CD4-positive, alpha-beta memory T cell (primary cell): ENCODE measurements around the gene COL11A1. TPM values are rescaled to one million over a fixed set of nuclear protein-coding genes. Genes with fewer than 3 reads are reported as not detected.

Experiments used
- CTCF ChIA-PET: fragments of 350-600 bp; sonication (Branson Sonifier 250); formaldehyde crosslinking; loops from one replicate; lab custom pipeline; 2021; ENCODE audit warnings: inconsistent platforms; ENCODE audit not compliant: partially characterized antibody; lab: Charles Lee
- POLR2A ChIA-PET: fragments of 350-600 bp; sonication (Branson Sonifier 250); formaldehyde crosslinking; loops from one replicate; lab custom pipeline; 2021; ENCODE audit not compliant: partially characterized antibody; lab: Charles Lee
- DNase-seq, 5 donors: peaks; one replicate each; pipeline versions ENCODE4 v3.0.0 to v3.0.0-alpha.2; 2020 to 2022; ENCODE audit warnings: mixed read lengths in 1 of 5
- H3K27ac ChIP-seq: one replicate; pipeline ENCODE4 v1.7.0; 2013; ENCODE audit warnings: low read depth, low read length
- H3K27me3 ChIP-seq: 2 replicates; pipeline ENCODE4 v1.7.0; 2013; ENCODE audit warnings: mild to moderate bottlenecking, low read length, moderate library complexity; ENCODE audit not compliant: insufficient read depth
- H3K36me3 ChIP-seq: 2 replicates; pipeline ENCODE4 v1.7.0; 2013; ENCODE audit warnings: mild to moderate bottlenecking, low read length, moderate library complexity; ENCODE audit not compliant: insufficient read depth
- H3K4me1 ChIP-seq: 2 replicates; pipeline ENCODE4 v1.7.0; 2013; ENCODE audit warnings: mild to moderate bottlenecking, low read length, moderate library complexity; ENCODE audit not compliant: insufficient read depth
- H3K4me3 ChIP-seq, 2 donors: one replicate each; pipeline ENCODE4 v1.7.0; 2013; ENCODE audit warnings: low read length in 2 of 2, mild to moderate bottlenecking in 1 of 2
- H3K9me3 ChIP-seq, 2 donors: one replicate each; pipeline ENCODE4 v1.7.0; 2013; ENCODE audit warnings: low read length in 2 of 2, control low read depth in 1 of 2; ENCODE audit not compliant: control insufficient read depth in 1 of 2
- H3K27ac Mint-ChIP-seq, 7 donors: one replicate each; pipeline ENCODE4 v1.8.0; 2020 to 2021; ENCODE audit warnings: mixed read lengths in 7 of 7, mild to moderate bottlenecking in 6 of 7, inconsistent platforms in 3 of 7, moderate library complexity in 3 of 7
- H3K27me3 Mint-ChIP-seq, 2 donors: one replicate each; pipeline ENCODE4 v1.8.0; 2020 to 2021; ENCODE audit warnings: mixed read lengths in 2 of 2
- H3K36me3 Mint-ChIP-seq, 2 donors: one replicate each; pipeline ENCODE4 v1.8.0; 2020 to 2021; ENCODE audit warnings: mixed read lengths in 2 of 2, inconsistent platforms in 1 of 2, mild to moderate bottlenecking in 1 of 2
- H3K4me1 Mint-ChIP-seq, 4 donors: one replicate each; pipeline ENCODE4 v1.8.0; 2020 to 2021; ENCODE audit warnings: mixed read lengths in 4 of 4, mild to moderate bottlenecking in 1 of 4
- H3K4me3 Mint-ChIP-seq, 8 donors: one replicate each; pipeline ENCODE4 v1.8.0; 2020 to 2021; ENCODE audit warnings: mixed read lengths in 8 of 8, mild to moderate bottlenecking in 7 of 8, moderate library complexity in 6 of 8, inconsistent platforms in 3 of 8
- H3K9me3 Mint-ChIP-seq, 8 donors: one replicate each; pipeline ENCODE4 v1.8.0; 2020 to 2021; ENCODE audit warnings: mixed read lengths in 8 of 8, mild to moderate bottlenecking in 5 of 8, inconsistent platforms in 3 of 8, moderate library complexity in 1 of 8
- intact Hi-C: fragments of 100-400 bp; cut with micrococcal nuclease; formaldehyde crosslinking; loops from one replicate; pipeline ENCODE4 v1.15.1; 2023
- polyA plus RNA-seq, 2 donors: library from polyadenylated mRNA; unstranded; fragments of 300-500 nt; fragmentation: Illumina TruSeq; gene quantifications; one replicate each; pipeline ENCODE4 v1.2.3, GENCODE V29; 2021
- total RNA-seq, 2 experiments: library from RNA; stranded (reverse); gene quantifications; one replicate each; pipeline ENCODE4 v1.2.3, GENCODE V29; 2021

The COL11A1 gene
- total and polyA plus RNA-seq, 4 experiments from 2014 or later, result not detected

GRCh38 chr1:103110701-103111100, 2.4 kb upstream of the COL11A1 start:
- H3K27me3 Mint-ChIP-seq, result peaks cover 14 to 17% of the 10 kb centered on the region in 2 donors
- intact Hi-C loops, result no loop called here

GRCh38 chr1:103109311-103109920, 1.1 kb upstream of the COL11A1 start:
- Histone ChIP-seq H3K4me3 (no peak overlapping the region), H3K27ac (no peak overlapping the region), H3K36me3 (no peaks in the 10 kb centered on the region), H3K27me3 (no peaks in the 10 kb centered on the region), H3K9me3 (no peaks in the 10 kb centered on the region), H3K4me1 (peaks cover 7% of the 10 kb centered on the region)
- Mint-ChIP-seq H3K27me3 (peaks cover 14 to 17% of the 10 kb centered on the region in 2 donors), H3K9me3 (peaks cover 0 to 11% (median 0%) of the 10 kb centered on the region in 8 donors), H3K4me1 (peaks cover 6 to 11% (median 8%) of the 10 kb centered on the region in 4 donors), H3K4me3 (no peak overlapping the region), H3K27ac (no peak overlapping the region), H3K36me3 (no peaks in the 10 kb centered on the region)
- DNase-seq, result no peak
- ChIA-PET CTCF (no interaction called here), POLR2A (no interaction called here)
- intact Hi-C loops, result loop anchor here (5.0 kb wide), 1 partner anchor 408 kb away; no protein-coding TSS in a partner anchor

More at GRCh38 chr1:103110701-103111100, 2.4 kb upstream of the COL11A1 start:
- Mint-ChIP-seq H3K27ac (no peak overlapping the region), H3K4me1 (peaks cover 6 to 11% (median 8%) of the 10 kb centered on the region in 4 donors), H3K4me3 (no peak overlapping the region), H3K9me3 (peaks cover 0 to 11% (median 0%) of the 10 kb centered on the region in 8 donors), H3K36me3 (no peaks in the 10 kb centered on the region)
- H3K4me1 ChIP-seq, result peaks cover 7% of the 10 kb centered on the region
- POLR2A ChIA-PET, result no interaction called here
- no peaks in the 10 kb centered on the region for H3K36me3 ChIP-seq
- CTCF ChIA-PET, result no interaction called here
- H3K27me3 ChIP-seq, result no peaks in the 10 kb centered on the region
- no peak overlapping the region for H3K27ac ChIP-seq
- H3K4me3 ChIP-seq, result no peak overlapping the region
- H3K9me3 ChIP-seq, result no peaks in the 10 kb centered on the region
- no peak for DNase-seq

- Histone ChIP-seq H3K27me3 (no peaks in the 10 kb centered on the region), H3K27ac (no peak overlapping the region), H3K4me1 (peaks cover 7% of the 10 kb centered on the region), H3K36me3 (no peaks in the 10 kb centered on the region), H3K9me3 (no peaks in the 10 kb centered on the region), H3K4me3 (no peak overlapping the region)
- ChIA-PET POLR2A (no interaction called here), CTCF (interaction anchor here (1.1 kb wide), 1 partner anchor 406 kb away, joined by 4 read pairs; no protein-coding TSS in a partner anchor)
- Mint-ChIP-seq H3K4me1 (peaks cover 6 to 11% (median 8%) of the 10 kb centered on the region in 4 donors), H3K36me3 (no peaks in the 10 kb centered on the region), H3K27ac (no peak overlapping the region), H3K27me3 (peaks cover 14 to 17% of the 10 kb centered on the region in 2 donors), H3K9me3 (peaks cover 0 to 11% (median 0%) of the 10 kb centered on the region in 8 donors), H3K4me3 (peak overlapping the region in 4 of 8 donors; percentile 2 to 48 (median 30))
- no peak for DNase-seq
- intact Hi-C loops, result loop anchor here (5.0 kb wide), 1 partner anchor 409 kb away; no protein-coding TSS in a partner anchor
Measured at GRCh38 chr1:103107741-103108375, 464 bp downstream of the COL11A1 start.

DNA sequence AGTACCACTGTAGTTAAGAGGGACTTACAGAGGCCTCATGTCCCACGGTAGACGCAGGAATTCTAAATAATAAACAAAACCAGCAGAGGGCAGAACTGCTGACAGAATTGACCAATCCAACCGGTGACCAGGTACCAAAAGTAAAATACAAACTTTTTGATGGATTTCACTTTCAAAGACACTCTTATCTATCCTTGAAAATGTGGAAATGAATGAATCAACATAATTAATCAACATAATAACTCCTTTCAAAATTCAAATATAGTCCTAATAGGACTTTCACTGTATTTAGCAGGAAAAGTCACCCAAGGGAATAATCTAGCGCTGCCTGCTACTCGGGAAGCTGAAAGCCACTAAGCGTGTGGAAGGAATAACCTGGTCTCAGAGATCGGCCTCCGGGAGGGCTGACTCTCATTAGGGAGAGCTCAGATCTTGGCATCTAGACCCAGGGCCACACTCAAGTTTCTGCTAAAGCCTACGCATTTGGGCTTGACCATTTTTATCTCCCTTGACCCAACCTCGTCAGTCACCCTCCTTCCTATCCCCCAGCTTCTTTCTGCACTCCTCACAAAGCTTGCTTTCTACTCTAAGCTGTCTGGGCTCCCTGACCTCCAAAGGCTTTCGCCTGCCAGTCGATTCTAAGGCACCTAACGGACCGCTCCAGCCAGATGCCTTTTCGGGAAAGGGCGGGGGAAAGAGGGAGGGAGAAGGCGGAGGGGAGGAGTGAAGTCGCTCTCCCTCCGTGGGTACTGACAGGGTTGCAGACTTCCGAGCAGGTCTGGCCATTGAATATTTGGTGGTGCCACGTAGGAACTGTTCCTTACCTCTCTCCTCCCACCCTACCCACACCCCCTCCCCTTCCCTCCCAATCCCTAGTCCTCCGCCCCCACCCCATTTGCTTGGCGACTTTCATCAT, 1.6 kb downstream of the COL11A1 start:
- ChIA-PET CTCF (interaction anchor here (1.1 kb wide), 1 partner anchor 407 kb away, joined by 4 read pairs; no protein-coding TSS in a partner anchor), POLR2A (no interaction called here)
- peak overlapping the region in 5 of 8 donors; percentile 25 to 63 (median 29) for H3K4me3 Mint-ChIP-seq
- no peak for DNase-seq
- peaks cover 0 to 11% (median 0%) of the 10 kb centered on the region in 8 donors for H3K9me3 Mint-ChIP-seq
- no peaks in the 10 kb centered on the region for H3K36me3 ChIP-seq
- no peaks in the 10 kb centered on the region for H3K27me3 ChIP-seq
- no peak overlapping the region for H3K27ac ChIP-seq
- no peak overlapping the region for H3K4me3 ChIP-seq
- no peak overlapping the region for H3K27ac Mint-ChIP-seq
- peaks cover 6 to 11% (median 8%) of the 10 kb centered on the region in 4 donors for H3K4me1 Mint-ChIP-seq
- intact Hi-C loops, result loop anchor here (5.0 kb wide), 1 partner anchor 411 kb away; no protein-coding TSS in a partner anchor
- no peaks in the 10 kb centered on the region for H3K9me3 ChIP-seq
- H3K27me3 Mint-ChIP-seq, result peaks cover 14 to 17% of the 10 kb centered on the region in 2 donors
- no peaks in the 10 kb centered on the region for H3K36me3 Mint-ChIP-seq
- H3K4me1 ChIP-seq, result peaks cover 7% of the 10 kb centered on the region

GRCh38 chr1:103101399-103101798, 6.9 kb downstream of the COL11A1 start:
- CTCF ChIA-PET, result no interaction called here

GRCh38 chr1:103089221-103089620, 19.1 kb downstream of the COL11A1 start:
- no peaks in the 10 kb centered on the region for H3K36me3 Mint-ChIP-seq
- POLR2A ChIA-PET, result no interaction called here
- CTCF ChIA-PET, result no interaction called here
- Histone ChIP-seq H3K4me3 (no peak overlapping the region), H3K36me3 (no peaks in the 10 kb centered on the region), H3K27me3 (no peaks in the 10 kb centered on the region), H3K9me3 (peaks cover 0 to 4% of the 10 kb centered on the region in 2 donors), H3K27ac (no peak overlapping the region), H3K4me1 (no peaks in the 10 kb centered on the region)
- intact Hi-C loops, result no loop called here
- no peak overlapping the region for H3K4me3 Mint-ChIP-seq
- no peaks in the 10 kb centered on the region for H3K4me1 Mint-ChIP-seq
- peaks cover 0 to 2% of the 10 kb centered on the region in 2 donors for H3K27me3 Mint-ChIP-seq
- H3K9me3 Mint-ChIP-seq, result peaks cover 0 to 8% (median 4%) of the 10 kb centered on the region in 8 donors
- no peak for DNase-seq
- H3K27ac Mint-ChIP-seq, result no peak overlapping the region

More at GRCh38 chr1:103101399-103101798, 6.9 kb downstream of the COL11A1 start:
- Histone ChIP-seq H3K4me1 (peaks cover 2% of the 10 kb centered on the region), H3K9me3 (no peaks in the 10 kb centered on the region), H3K4me3 (no peak overlapping the region), H3K27me3 (no peaks in the 10 kb centered on the region), H3K36me3 (no peaks in the 10 kb centered on the region), H3K27ac (no peak overlapping the region)
- Mint-ChIP-seq H3K4me1 (peaks cover 0 to under 1% (median 0%) of the 10 kb centered on the region in 4 donors), H3K27me3 (peaks cover 1 to 2% of the 10 kb centered on the region in 2 donors), H3K36me3 (no peaks in the 10 kb centered on the region), H3K27ac (no peak overlapping the region), H3K9me3 (peaks cover 0 to 3% (median 0%) of the 10 kb centered on the region in 8 donors), H3K4me3 (no peak overlapping the region)
- no peak for DNase-seq
- intact Hi-C loops, result no loop called here
- POLR2A ChIA-PET, result no interaction called here
